Non-pigmented ciliary epithelial cell (primary cell): ENCODE measurements around the gene SACM1L.

ENCODE experiments used
- DNase-seq: peaks from one replicate; pipeline ENCODE4 v3.0.0-alpha.2; 2010; ENCODE audit warnings: low read depth

SACM1L gene

GRCh38 chr3:45790596-45790995, 101.4 kb downstream of the SACM1L start:
- DNase-seq: no peak

DNA sequence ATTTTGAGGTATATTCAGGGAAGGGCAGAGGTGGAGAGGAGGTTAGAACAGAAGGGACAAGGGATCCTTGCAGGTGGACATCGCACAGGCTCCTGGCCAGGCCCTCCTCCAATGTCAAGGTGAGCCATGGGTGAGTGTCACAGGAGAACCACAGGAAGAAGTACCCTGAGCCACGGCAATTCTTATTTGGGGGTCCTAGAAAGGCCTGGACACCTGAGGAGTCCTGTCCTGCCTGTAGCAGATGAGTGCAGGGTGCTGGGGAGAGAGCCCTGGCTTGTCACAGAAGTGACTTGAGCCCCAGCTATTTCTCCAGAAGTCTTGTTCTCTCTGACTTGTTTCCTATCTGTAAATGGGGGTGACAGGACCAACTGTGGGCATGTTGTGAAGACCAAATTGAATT, 102.8 kb downstream of the SACM1L start:
- DNase-seq: no peak

DNA sequence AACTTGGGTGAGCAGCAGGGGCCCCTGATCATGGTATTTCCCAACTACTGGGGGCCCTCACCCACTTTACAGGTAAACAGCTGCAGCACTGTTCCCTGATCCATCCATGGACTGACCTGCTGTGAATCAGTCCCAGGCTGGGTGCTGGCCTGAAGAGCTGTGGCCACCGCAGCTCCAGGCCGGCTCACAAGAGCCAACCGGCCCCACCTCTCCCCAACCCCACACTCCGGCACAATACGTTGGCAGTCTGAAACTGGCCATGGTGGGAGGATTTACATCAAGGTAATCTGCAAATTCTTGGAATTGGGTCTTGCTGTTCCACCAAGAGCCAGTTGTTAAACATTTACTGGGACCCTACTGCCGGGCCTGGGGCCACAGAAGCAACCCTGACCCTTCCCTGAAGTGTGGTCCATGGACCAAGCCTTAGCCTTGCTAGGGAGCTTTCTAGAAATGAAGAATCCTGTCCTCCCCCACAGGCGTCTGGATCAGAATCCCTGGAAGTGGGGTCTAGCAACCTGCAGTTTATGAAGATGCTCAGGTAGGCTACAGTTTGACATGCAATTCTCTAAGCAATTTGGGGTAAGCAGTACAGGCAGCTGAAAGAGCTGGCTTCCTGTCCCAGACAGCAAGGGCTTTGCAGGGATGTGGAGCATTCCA, 103.4 kb downstream of the SACM1L start:
- DNase-seq: no peak

GRCh38 chr3:45793482-45794176, 104.4 kb downstream of the SACM1L start:
- no peak for DNase-seq

DNA sequence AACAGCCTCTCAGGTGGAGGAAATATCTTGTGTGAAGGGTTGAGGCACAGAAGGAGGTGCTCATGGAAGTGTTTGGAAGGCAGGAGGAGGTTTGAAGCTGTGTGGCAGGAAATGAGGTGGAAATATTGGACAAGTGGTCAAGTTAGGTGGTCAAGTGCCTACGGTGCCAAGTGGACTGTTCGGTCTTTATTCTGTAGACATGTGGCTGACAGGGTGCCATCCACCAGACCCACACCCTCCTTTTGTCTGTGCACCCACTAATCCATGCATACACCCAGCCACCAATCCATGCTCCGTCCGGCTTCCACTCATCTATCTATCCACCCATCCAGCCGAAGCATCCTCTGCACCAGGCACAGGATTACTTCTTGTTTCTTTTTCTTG, 105.0 kb downstream of the SACM1L start:
- DNase-seq: no peak

DNA sequence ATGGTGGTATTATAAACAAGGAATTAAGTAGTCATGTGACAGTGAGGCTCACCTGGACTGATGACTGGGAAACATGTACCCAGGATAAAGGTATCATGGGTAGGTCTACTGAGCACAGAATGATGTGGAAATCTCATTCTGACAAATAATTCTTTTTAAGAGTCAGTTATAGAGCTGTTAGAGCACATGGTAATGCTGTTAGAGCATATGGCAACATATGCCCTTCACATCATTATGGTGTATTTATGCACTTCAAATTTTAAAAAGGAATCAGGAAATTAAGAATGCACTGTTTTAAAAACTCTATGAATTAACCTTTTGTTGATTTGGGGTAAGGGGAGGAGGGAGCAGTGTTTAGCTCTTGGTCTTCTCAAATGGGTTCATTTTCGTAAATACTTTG, 105.5 kb downstream of the SACM1L start:
- DNase-seq: no peak
